Suprapubic skin (tissue), 3 donors: Measurements from ENCODE around the gene AIDA.

Experiments used
- POLR2AphosphoS5 ChIP-seq, 3 donors: sonication (generic); formaldehyde crosslinking; IDR thresholded peaks; one replicate each; pipeline ENCODE4 v1.6.1; 2017; ENCODE audit warnings: antibody characterized with exemption in 3 of 3
- TF ChIP-seq, protein P1 (sequence below), 2 donors: fragments of 200-600 bp in 1 of 2; fragments of 450-650 bp in 1 of 2; sonication (generic) in 1 of 2; IDR thresholded peaks; one replicate each; pipeline ENCODE4 v1.5.1; 2016 to 2019; ENCODE audit warnings: antibody characterized with exemption in 2 of 2, mild to moderate bottlenecking in 1 of 2, moderate library complexity in 1 of 2

DNA sequence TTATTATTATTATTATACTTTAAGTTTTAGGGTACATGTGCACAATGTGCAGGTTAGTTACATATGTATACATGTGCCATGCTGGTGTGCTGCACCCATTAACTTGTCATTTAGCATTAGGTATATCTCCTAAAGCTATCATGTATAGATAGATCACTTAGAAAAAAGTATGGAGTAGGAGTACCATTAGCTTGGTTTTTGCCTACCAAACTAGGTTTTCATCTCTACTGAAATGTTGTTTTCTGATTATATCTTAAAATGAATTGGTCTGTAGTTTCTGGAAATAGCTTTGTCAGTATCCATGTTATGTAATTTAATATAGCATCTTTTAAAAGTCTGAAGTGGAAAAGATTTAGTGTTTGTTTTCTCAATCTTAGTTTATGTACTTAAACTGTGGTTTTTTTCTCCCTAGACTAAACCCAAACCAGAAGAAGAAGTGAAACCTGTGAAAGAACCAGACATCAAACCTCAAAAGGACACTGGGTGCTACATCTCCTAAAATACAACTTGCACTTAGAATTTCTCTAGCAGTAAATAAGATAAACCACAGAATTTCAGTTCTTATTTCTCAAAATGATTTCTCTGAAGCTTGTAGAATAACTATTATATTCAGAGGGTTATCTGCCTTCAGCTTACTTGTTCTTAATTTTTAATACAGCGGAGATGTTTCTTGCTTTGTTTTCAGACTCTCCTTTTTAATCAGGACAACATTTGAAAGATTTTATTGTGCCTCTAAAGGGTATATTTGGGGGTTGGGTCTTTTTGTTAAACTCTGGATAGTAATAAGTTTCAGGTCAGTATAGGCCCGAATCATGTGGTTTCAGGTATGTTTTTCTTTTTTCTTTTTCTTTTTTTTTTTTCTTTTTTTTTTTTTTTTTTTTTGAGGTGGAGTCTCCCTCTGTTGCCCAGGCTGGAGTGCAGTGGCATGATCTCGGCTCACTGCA lies 20.2 kb upstream of the AIDA start:
- TF ChIP-seq, protein P1, sequence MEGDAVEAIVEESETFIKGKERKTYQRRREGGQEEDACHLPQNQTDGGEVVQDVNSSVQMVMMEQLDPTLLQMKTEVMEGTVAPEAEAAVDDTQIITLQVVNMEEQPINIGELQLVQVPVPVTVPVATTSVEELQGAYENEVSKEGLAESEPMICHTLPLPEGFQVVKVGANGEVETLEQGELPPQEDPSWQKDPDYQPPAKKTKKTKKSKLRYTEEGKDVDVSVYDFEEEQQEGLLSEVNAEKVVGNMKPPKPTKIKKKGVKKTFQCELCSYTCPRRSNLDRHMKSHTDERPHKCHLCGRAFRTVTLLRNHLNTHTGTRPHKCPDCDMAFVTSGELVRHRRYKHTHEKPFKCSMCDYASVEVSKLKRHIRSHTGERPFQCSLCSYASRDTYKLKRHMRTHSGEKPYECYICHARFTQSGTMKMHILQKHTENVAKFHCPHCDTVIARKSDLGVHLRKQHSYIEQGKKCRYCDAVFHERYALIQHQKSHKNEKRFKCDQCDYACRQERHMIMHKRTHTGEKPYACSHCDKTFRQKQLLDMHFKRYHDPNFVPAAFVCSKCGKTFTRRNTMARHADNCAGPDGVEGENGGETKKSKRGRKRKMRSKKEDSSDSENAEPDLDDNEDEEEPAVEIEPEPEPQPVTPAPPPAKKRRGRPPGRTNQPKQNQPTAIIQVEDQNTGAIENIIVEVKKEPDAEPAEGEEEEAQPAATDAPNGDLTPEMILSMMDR (IDR thresholded peaks at IDR 0.05) = no peak
- no peak for TF ChIP-seq POLR2AphosphoS5 (IDR thresholded peaks at IDR 0.05)
